ENCODE results near the gene RCHY1.

DNA sequence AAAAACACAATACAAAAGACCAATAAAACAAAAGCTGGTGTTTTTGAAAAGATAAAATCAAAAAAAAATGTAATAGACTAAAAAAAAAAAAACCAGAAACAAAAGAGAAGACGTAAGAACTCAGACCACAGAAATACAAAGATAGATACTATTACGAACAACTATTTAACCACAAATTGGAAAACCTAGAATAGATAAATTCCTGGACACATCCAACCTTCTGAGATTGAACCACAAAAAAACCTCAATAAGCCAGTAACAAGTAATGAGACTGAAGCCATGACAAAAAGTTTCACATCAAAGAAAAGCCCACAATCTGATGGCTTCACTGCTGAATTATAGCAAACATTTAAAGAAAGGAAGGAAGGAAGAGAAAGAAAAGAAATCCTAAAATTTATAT, 16.2 kb downstream of the RCHY1 start:
- TF ChIP-seq SPI1 (IDR thresholded peaks at IDR 0.05; ENCODE audit: borderline replicate concordance, low read depth) (no peak), POLR2AphosphoS5 (IDR thresholded peaks at IDR 0.05; ENCODE audit: low read depth) (no peak)
- TF ChIP-seq, protein P1, sequence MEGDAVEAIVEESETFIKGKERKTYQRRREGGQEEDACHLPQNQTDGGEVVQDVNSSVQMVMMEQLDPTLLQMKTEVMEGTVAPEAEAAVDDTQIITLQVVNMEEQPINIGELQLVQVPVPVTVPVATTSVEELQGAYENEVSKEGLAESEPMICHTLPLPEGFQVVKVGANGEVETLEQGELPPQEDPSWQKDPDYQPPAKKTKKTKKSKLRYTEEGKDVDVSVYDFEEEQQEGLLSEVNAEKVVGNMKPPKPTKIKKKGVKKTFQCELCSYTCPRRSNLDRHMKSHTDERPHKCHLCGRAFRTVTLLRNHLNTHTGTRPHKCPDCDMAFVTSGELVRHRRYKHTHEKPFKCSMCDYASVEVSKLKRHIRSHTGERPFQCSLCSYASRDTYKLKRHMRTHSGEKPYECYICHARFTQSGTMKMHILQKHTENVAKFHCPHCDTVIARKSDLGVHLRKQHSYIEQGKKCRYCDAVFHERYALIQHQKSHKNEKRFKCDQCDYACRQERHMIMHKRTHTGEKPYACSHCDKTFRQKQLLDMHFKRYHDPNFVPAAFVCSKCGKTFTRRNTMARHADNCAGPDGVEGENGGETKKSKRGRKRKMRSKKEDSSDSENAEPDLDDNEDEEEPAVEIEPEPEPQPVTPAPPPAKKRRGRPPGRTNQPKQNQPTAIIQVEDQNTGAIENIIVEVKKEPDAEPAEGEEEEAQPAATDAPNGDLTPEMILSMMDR (IDR thresholded peaks at IDR 0.05; ENCODE audit: insufficient read depth, low read length), result no peak
